Heart right ventricle (tissue), 16 donors: ENCODE results near the gene RTP1. TPM values are rescaled to one million over a fixed set of nuclear protein-coding genes. Genes with fewer than 3 reads are reported as not detected.

ENCODE experiments used
- ATAC-seq, 8 donors: fragments of 200-7000 bp; cut with Tn5 transposase; one replicate each; pipeline ENCODE4 v1.9.1; 2020; ENCODE audit warnings: mild to moderate bottlenecking in 8 of 8, moderate library complexity in 8 of 8, moderate number of reproducible peaks in 1 of 8
- DNase-seq, 2 donors: peaks; one replicate each; pipeline ENCODE4 v3.0.0-alpha.2; 2020
- H3K27ac ChIP-seq, 10 donors: fragments of 200-600 bp; sonication (generic) in 2 of 10; one replicate each; pipeline versions ENCODE4 v1.5.0 to v1.8.0; 2020 to 2022; ENCODE audit warnings: mild to moderate bottlenecking in 3 of 10
- H3K27me3 ChIP-seq, 7 donors: fragments of 200-600 bp; one replicate each; pipeline ENCODE4 v1.8.0; 2021 to 2022; ENCODE audit warnings: mild to moderate bottlenecking in 2 of 7
- H3K36me3 ChIP-seq, 9 donors: fragments of 200-600 bp; sonication (generic) in 1 of 9; one replicate each; pipeline versions ENCODE4 v1.5.0 to v1.8.0; 2020 to 2022; ENCODE audit warnings: mild to moderate bottlenecking in 2 of 9
- H3K4me1 ChIP-seq, 9 donors: fragments of 200-600 bp; sonication (generic) in 1 of 9; one replicate each; pipeline versions ENCODE4 v1.5.0 to v1.8.0; 2020 to 2022; ENCODE audit warnings: mild to moderate bottlenecking in 4 of 9
- H3K4me3 ChIP-seq, 10 donors: fragments of 200-600 bp; sonication (generic) in 2 of 10; one replicate each; pipeline versions ENCODE4 v1.5.0 to v1.8.0; 2020 to 2022; ENCODE audit warnings: mild to moderate bottlenecking in 7 of 10, moderate library complexity in 2 of 10
- H3K9me3 ChIP-seq, 11 donors: fragments of 200-600 bp in 10 of 11; sonication (generic) in 2 of 11; one replicate each; pipeline versions ENCODE4 v1.5.0 to v1.8.0; 2013 to 2022; ENCODE audit warnings: mild to moderate bottlenecking in 2 of 11, control low read depth in 1 of 11, moderate library complexity in 1 of 11
- WGBS, 2 donors: extraction: QIAGEN DNeasy Blood & Tissue Kit; methylation state at CpG; one replicate each; pipeline ENCODE4 v1.1.7; 2013; ENCODE audit warnings: inconsistent platforms in 1 of 2; 5-methylcytosine and 5-hydroxymethylcytosine counted together
- intact Hi-C, 10 donors: fragments of 100-400 bp; cut with DNase I; formaldehyde crosslinking; loops; one replicate each; pipeline versions ENCODE4 v1.11.1 to v1.14.2; 2022
- polyA plus RNA-seq, 2 donors: library from polyadenylated mRNA; stranded (reverse); fragments of 200-250 nt; gene quantifications; one replicate each; pipeline ENCODE4 v1.2.3, GENCODE V29; 2013
- total RNA-seq, 10 donors: library from RNA; stranded (reverse); fragmentation: NEBNext Ultra II Directional in 3 of 10; extraction: Animal tissue kit (Norgen Biotek cat#: 25700) in 3 of 10; gene quantifications; one replicate each; pipeline versions ENCODE4 v1.2.1 to v1.2.4, GENCODE V29; 2021 to 2023
- TF ChIP-seq, protein P1 (sequence below), 9 donors: fragments of 200-600 bp; sonication (generic) in 2 of 9; IDR thresholded peaks; one replicate each; pipeline versions ENCODE4 v1.5.0 to v1.8.0; 2021 to 2022; ENCODE audit warnings: antibody characterized with exemption in 9 of 9, mild to moderate bottlenecking in 5 of 9, moderate library complexity in 1 of 9
- donor health status: Arrhythmogenic right ventricular cardiomyopathy.
- donor health status: ischemic (EF 13 %, LVEDD 7.1; RV severe dilation, severe dysfunction).
- donor health status: healthy with polysubstance abuse.
- donor health status: DM: no; HTN: yes; CAD: no.
- donor health status: DM: no; HTN: no; CAD: no.
- donor health status: ischemic (EF 25% LVEDD 6.9; RV normal size, moderate dysfunction).
- donor health status: ischemic (EF 25% LVEDD 5.7; RV mildly dilated, moderate dysfunction).
- donor health status: healthy.
- donor health status: DM: yes; HTN: yes; CAD: no.
- donor health status: Ischemic cardiomyopathy.
- donor health status: ischemic (EF 35%, LVEDD 5.7; RV mildly dilated, moderate dysfunction).
- donor health status: nonischemic (EF 11% LVEDD 7.7; RV severe dilation, severe dysfunction).
- donor health status: DM: yes; HTN: yes; CAD: no.
- donor health status: PGD.
- donor health status: ischemic (EF 29% LVEDD 5.4; RV normal size, mild dysfunction).
- donor health status: nonischemic (EF 23%, LVEDD 6.1; RV moderate dilation, normal function).

The RTP1 gene
- total and polyA plus RNA-seq, 12 donors: 0.11 TPM; not detected in 11

GRCh38 chr3:187162265-187162953 is 34.9 kb upstream of the RTP1 start:
- H3K9me3 ChIP-seq: peaks cover 0 to 15% (median 4%) of the 10 kb centered on the region in 11 donors
- intact Hi-C loops: loop anchor here in 7 of 10 donors (5.0 to 10.0 kb wide), 6 partner anchors 40 to 548 kb away; partner anchors contain the start of gene AHSG (in 1 of the 7)
- TF ChIP-seq, protein P1, sequence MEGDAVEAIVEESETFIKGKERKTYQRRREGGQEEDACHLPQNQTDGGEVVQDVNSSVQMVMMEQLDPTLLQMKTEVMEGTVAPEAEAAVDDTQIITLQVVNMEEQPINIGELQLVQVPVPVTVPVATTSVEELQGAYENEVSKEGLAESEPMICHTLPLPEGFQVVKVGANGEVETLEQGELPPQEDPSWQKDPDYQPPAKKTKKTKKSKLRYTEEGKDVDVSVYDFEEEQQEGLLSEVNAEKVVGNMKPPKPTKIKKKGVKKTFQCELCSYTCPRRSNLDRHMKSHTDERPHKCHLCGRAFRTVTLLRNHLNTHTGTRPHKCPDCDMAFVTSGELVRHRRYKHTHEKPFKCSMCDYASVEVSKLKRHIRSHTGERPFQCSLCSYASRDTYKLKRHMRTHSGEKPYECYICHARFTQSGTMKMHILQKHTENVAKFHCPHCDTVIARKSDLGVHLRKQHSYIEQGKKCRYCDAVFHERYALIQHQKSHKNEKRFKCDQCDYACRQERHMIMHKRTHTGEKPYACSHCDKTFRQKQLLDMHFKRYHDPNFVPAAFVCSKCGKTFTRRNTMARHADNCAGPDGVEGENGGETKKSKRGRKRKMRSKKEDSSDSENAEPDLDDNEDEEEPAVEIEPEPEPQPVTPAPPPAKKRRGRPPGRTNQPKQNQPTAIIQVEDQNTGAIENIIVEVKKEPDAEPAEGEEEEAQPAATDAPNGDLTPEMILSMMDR (IDR thresholded peaks at IDR 0.05): no peak

GRCh38 chr3:187165144-187165543 is 32.1 kb upstream of the RTP1 start:
- ATAC-seq (peak in 3 of 8 donors; percentile 38 to 52 (median 50)), DNase-seq (peak in 1 of 2 donors; percentile 45)
- TF ChIP-seq, protein P1 (IDR thresholded peaks at IDR 0.05): peak; percentile 53 to 85 (median 78)
- Histone ChIP-seq H3K36me3 (no peaks in the 10 kb centered on the region), H3K27me3 (no peaks in the 10 kb centered on the region), H3K9me3 (peaks cover 0 to 4% (median 0%) of the 10 kb centered on the region in 11 donors), H3K4me1 (peaks cover 0 to 24% (median 4%) of the 10 kb centered on the region in 9 donors), H3K27ac (no peak overlapping the region), H3K4me3 (no peak overlapping the region)
- 0 to 1% methylated on average over 3 of the region's 3 CpGs for WGBS, 2 donors
- intact Hi-C loops: loop anchor here (1.0 to 10.0 kb wide), 11 partner anchors 50 to 550 kb away; partner anchors contain the start of gene AHSG (in 1 of the 10)

More at GRCh38 chr3:187162265-187162953, 34.9 kb upstream of the RTP1 start:
- H3K4me3 ChIP-seq: no peak overlapping the region
- ATAC-seq: no peak
- H3K4me1 ChIP-seq: peaks cover 0 to 4% (median 0%) of the 10 kb centered on the region in 9 donors
- H3K36me3 ChIP-seq: no peaks in the 10 kb centered on the region
- DNase-seq: no peak
- no peak overlapping the region for H3K27ac ChIP-seq
- WGBS, 2 donors: 72 to 74% methylated on average over 6 of the region's 6 CpGs
- no peaks in the 10 kb centered on the region for H3K27me3 ChIP-seq

GRCh38 chr3:187166750-187167149 is 30.5 kb upstream of the RTP1 start:
- no peak for DNase-seq
- no peaks in the 10 kb centered on the region for H3K36me3 ChIP-seq
- intact Hi-C loops: loop anchor here in 8 of 10 donors (2.0 to 10.0 kb wide), 8 partner anchors 52 to 552 kb away; partner anchors contain the start of gene AHSG (in 1 of the 8)
- WGBS, 2 donors: 90 to 92% methylated on average over 8 of the region's 8 CpGs
- no peaks in the 10 kb centered on the region for H3K9me3 ChIP-seq
- H3K27me3 ChIP-seq: no peaks in the 10 kb centered on the region
- peak overlapping the region in 3 of 10 donors; percentile 57 to 67 (median 66) for H3K27ac ChIP-seq
- TF ChIP-seq, protein P1 (IDR thresholded peaks at IDR 0.05): no peak
- peaks cover 0 to 24% (median 4%) of the 10 kb centered on the region in 9 donors for H3K4me1 ChIP-seq
- H3K4me3 ChIP-seq: no peak overlapping the region
- ATAC-seq: no peak

GRCh38 chr3:187167777-187168176 is 29.5 kb upstream of the RTP1 start:
- TF ChIP-seq, protein P1 (IDR thresholded peaks at IDR 0.05): no peak
- no peaks in the 10 kb centered on the region for H3K27me3 ChIP-seq
- WGBS, 2 donors: 35 to 46% methylated on average over 5 of the region's 5 CpGs
- no peaks in the 10 kb centered on the region for H3K9me3 ChIP-seq
- intact Hi-C loops: loop anchor here in 8 of 10 donors (2.0 to 10.0 kb wide), 8 partner anchors 53 to 553 kb away; partner anchors contain the start of gene AHSG (in 1 of the 8)
- DNase-seq (peak; percentile 25 to 30), ATAC-seq (peak in 5 of 8 donors; percentile 57 to 86 (median 70))
- H3K36me3 ChIP-seq: no peaks in the 10 kb centered on the region
- H3K4me1 ChIP-seq: peaks cover 0 to 24% (median 4%) of the 10 kb centered on the region in 9 donors
- H3K27ac ChIP-seq: peak overlapping the region in 6 of 10 donors; percentile 17 to 67 (median 62)
- H3K4me3 ChIP-seq: no peak overlapping the region
